PC-3 (cell line): ENCODE data around the gene OR2M4. TPM values are rescaled to one million over a fixed set of nuclear protein-coding genes. Genes with fewer than 3 reads are reported as not detected.
A peak's percentile ranks its signal among the peaks of the same experiment; 100 is the strongest.
"Not testable (repeated sequence)": the region's sequence is repeated elsewhere in the genome, so short reads cannot be mapped to it uniquely, and the experiment has no call there.

Experiments
- ATAC-seq: fragments of 200-7000 bp; cut with Tn5 transposase; 2 replicates; pipeline ENCODE4 v1.9.1; 2020; ENCODE audit warnings: mild to moderate bottlenecking, moderate library complexity
- BruUV-seq: library from RNA; stranded (reverse); fragments of 400-500 nt; replicated peaks from 2 replicates; lab custom pipeline; 2021; lab: Mats Ljungman, UMichigan
- CTCF ChIA-PET: fragments of 300-600 bp; sonication (Branson Sonifier 250); formaldehyde crosslinking; loops from one replicate; lab custom pipeline; 2022; ENCODE audit warnings: antibody characterized with exemption; lab: Charles Lee
- POLR2A ChIA-PET: fragments of 300-600 bp; sonication (Branson Sonifier 250); formaldehyde crosslinking; loops from one replicate; lab custom pipeline; 2022; ENCODE audit warnings: antibody characterized with exemption; ENCODE audit not compliant: unreplicated experiment; lab: Charles Lee
- DNase-seq: peaks from one replicate; pipeline ENCODE4 v3.0.0-alpha.2; 2015
- H2AFZ ChIP-seq: fragments of 300-600 bp; sonication (generic); 2 replicates; pipeline ENCODE4 v1.6.0; 2016; ENCODE audit warnings: antibody characterized with exemption, low read length
- H3F3A ChIP-seq: fragments of 300-600 bp; sonication (generic); one replicate; pipeline ENCODE4 v1.6.0; 2017; ENCODE audit warnings: antibody characterized with exemption, low read length, control low read depth, mild to moderate bottlenecking; ENCODE audit not compliant: unreplicated experiment
- H3K27ac ChIP-seq: fragments of 300-600 bp; sonication (generic); 2 replicates; pipeline ENCODE4 v1.5.1; 2016; ENCODE audit warnings: mild to moderate bottlenecking, low read length
- H3K27me3 ChIP-seq: fragments of 300-600 bp; sonication (generic); 2 replicates; pipeline ENCODE4 v1.6.1; 2016; ENCODE audit warnings: low read length, mixed read lengths
- H3K36me3 ChIP-seq: fragments of 300-600 bp; sonication (generic); 2 replicates; pipeline ENCODE4 v1.6.1; 2016; ENCODE audit warnings: low read depth, mixed run types, low read length, mixed read lengths
- H3K4me1 ChIP-seq: fragments of 300-600 bp; sonication (generic); 2 replicates; pipeline ENCODE4 v1.5.1; 2016; ENCODE audit warnings: low read length; ENCODE audit not compliant: insufficient read depth
- H3K4me2 ChIP-seq: fragments of 300-600 bp; sonication (generic); 2 replicates; pipeline ENCODE4 v1.6.0; 2016; ENCODE audit warnings: low read length
- H3K4me3 ChIP-seq: fragments of 300-600 bp; sonication (generic); 2 replicates; pipeline ENCODE4 v1.5.1; 2016; ENCODE audit warnings: mild to moderate bottlenecking, low read length, mixed read lengths
- H3K79me2 ChIP-seq: fragments of 300-600 bp; sonication (generic); 2 replicates; pipeline ENCODE4 v1.6.1; 2017; ENCODE audit warnings: low read length, mixed read lengths
- H3K9ac ChIP-seq: fragments of 300-600 bp; sonication (generic); 2 replicates; pipeline ENCODE4 v1.6.0; 2016; ENCODE audit warnings: mild to moderate bottlenecking, low read length
- H3K9me2 ChIP-seq: fragments of 300-600 bp; sonication (generic); replicated peaks from 2 replicates; pipeline ENCODE4 v1.6.1; 2016; ENCODE audit warnings: mixed run types, low read length, mixed read lengths
- H3K9me3 ChIP-seq: fragments of 300-600 bp; sonication (generic); 2 replicates; pipeline ENCODE4 v1.6.1; 2016; ENCODE audit warnings: low read length, mixed read lengths
- H4K20me1 ChIP-seq: fragments of 300-600 bp; sonication (generic); 2 replicates; pipeline ENCODE4 v1.6.1; 2016; ENCODE audit warnings: low read length, mixed read lengths
- CTCF ChIP-seq: fragments of 300-600 bp; sonication (generic); conservative IDR thresholded peaks from 2 replicates; pipeline ENCODE4 v1.5.1; 2017; ENCODE audit warnings: antibody characterized with exemption, low read depth, mild to moderate bottlenecking, low read length
- EZH2 ChIP-seq: fragments of 300-600 bp; sonication (generic); IDR thresholded peaks from one replicate; pipeline ENCODE4 v1.6.1; 2017; ENCODE audit warnings: antibody characterized with exemption, mild to moderate bottlenecking, low read length; ENCODE audit not compliant: unreplicated experiment
- EZH2phosphoT487 ChIP-seq: fragments of 300-600 bp; sonication (generic); IDR thresholded peaks from 2 replicates; pipeline ENCODE4 v1.6.1; 2018; ENCODE audit warnings: mild to moderate bottlenecking, antibody characterized with exemption, low read length, borderline replicate concordance
- intact Hi-C: fragments of 100-400 bp; cut with micrococcal nuclease; formaldehyde crosslinking; loops from 2 replicates; pipeline ENCODE4 v1.9.0; 2023
- total RNA-seq: library from RNA; depleted of rRNA; stranded (reverse); fragments of >200 nt; gene quantifications from 2 replicates; pipeline ENCODE4 v1.2.3, GENCODE V29; 2014

OR2M4 gene
- total RNA-seq, 1 experiment from 2014 or later = not detected

- H3K9me3 ChIP-seq = no peaks in the 10 kb centered on the region
- no peaks in the 10 kb centered on the region for H3K9me2 ChIP-seq
- no peaks in the 10 kb centered on the region for H3K4me1 ChIP-seq
- H3K9ac ChIP-seq = no peak overlapping the region
- H3K27ac ChIP-seq = no peak overlapping the region
- H3K4me2 ChIP-seq = no peak overlapping the region
- H3K36me3 ChIP-seq = no peaks in the 10 kb centered on the region
- ChIA-PET CTCF (no interaction called here), POLR2A (no interaction called here)
- no peaks in the 10 kb centered on the region for H3F3A ChIP-seq
- H3K27me3 ChIP-seq = no peaks in the 10 kb centered on the region
- DNase-seq (no peak), ATAC-seq (no peak)
- no peaks in the 10 kb centered on the region for H3K79me2 ChIP-seq
- BruUV-seq = no TSS peak
- no peak overlapping the region for H2AFZ ChIP-seq
- H3K4me3 ChIP-seq = no peak overlapping the region
- intact Hi-C loops = no loop called here
- no peaks in the 10 kb centered on the region for H4K20me1 ChIP-seq
- TF ChIP-seq EZH2phosphoT487 = no peak
- TF ChIP-seq EZH2 = no peak
- TF ChIP-seq CTCF = no peak
Observed at GRCh38 chr1:248239478-248239877, 8.3 kb downstream of the OR2M4 start.

DNA sequence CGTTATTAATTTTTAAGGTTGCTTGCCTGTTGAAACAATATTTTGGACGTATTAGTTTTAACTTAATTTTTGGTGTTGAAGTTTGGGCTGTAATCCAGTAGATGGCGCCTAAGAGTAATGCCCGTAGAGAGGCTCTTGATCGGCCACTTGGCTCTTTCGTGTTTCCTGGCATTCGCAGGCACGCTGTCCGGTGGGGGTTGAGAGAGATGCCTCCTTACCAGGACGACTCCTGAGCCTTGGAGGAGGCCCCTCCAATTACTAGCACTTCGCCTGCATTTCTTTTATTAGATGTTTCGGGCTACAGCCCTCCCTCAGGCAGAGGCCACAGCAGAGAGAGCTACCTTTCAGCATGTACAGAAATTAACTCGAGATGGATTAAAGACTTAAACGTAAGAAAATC lies 12.0 kb downstream of the OR2M4 start:
- Histone ChIP-seq H3K79me2 (no peaks in the 10 kb centered on the region), H3K27ac (no peak overlapping the region), H4K20me1 (no peaks in the 10 kb centered on the region), H3K36me3 (no peaks in the 10 kb centered on the region), H3K9me2 (no peaks in the 10 kb centered on the region), H3K4me1 (no peaks in the 10 kb centered on the region), H3K4me3 (peak overlapping the region; percentile 37; the same call in 1 of the 2 replicates), H3K27me3 (peaks cover 5% of the 10 kb centered on the region; the same call in 1 of the 2 replicates), H3F3A (no peaks in the 10 kb centered on the region), H2AFZ (peak overlapping the region; percentile 60), H3K9me3 (no peaks in the 10 kb centered on the region), H3K4me2 (peak overlapping the region; percentile 68), H3K9ac (no peak overlapping the region)
- BruUV-seq = no TSS peak
- DNase-seq (peak; percentile 86), ATAC-seq (peak; percentile 85)
- intact Hi-C loops = loop anchor here (1.0 to 10.0 kb wide), 6 partner anchors 141 to 558 kb away; no protein-coding TSS in a partner anchor
- TF ChIP-seq CTCF (peak; percentile 94), EZH2 (no peak)
- ChIA-PET CTCF (interaction anchor here (0.6 to 0.7 kb wide), 2 partner anchors 196 to 306 kb away, joined by 3 to 4 read pairs; no protein-coding TSS in a partner anchor), POLR2A (no interaction called here)

DNA sequence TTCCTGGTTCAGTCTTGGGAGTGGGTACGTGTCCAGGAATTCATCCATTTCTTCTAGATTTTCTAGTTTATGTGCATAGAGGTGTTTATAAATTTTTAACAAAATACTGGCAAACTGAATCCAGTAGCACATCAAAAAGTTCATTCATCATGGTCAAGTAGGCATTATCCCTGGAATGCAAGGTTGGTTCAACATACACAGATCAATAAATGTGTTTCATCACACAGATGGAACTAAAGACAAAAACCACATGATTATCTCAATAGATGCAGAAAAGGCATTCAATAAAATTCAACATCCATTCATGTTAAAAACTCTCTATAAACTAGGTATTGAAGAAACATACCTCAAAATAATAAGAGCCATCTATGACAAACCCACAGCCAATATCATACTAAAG lies 28.1 kb downstream of the OR2M4 start:
- DNase-seq, H2AFZ ChIP-seq, CTCF ChIA-PET, BruUV-seq, H3K9me3 ChIP-seq, H3K4me1 ChIP-seq, POLR2A ChIA-PET, H3K27ac ChIP-seq, H3K36me3 ChIP-seq, H4K20me1 ChIP-seq, H3F3A ChIP-seq, intact Hi-C loops, H3K9ac ChIP-seq, H3K4me2 ChIP-seq, H3K4me3 ChIP-seq, H3K79me2 ChIP-seq, H3K27me3 ChIP-seq, ATAC-seq, H3K9me2 ChIP-seq: not testable (repeated sequence)
